Measurements from ENCODE around the gene TBX19.
A peak's percentile ranks its signal among the peaks of the same experiment; 100 is the strongest.

The TBX19 gene

DNA sequence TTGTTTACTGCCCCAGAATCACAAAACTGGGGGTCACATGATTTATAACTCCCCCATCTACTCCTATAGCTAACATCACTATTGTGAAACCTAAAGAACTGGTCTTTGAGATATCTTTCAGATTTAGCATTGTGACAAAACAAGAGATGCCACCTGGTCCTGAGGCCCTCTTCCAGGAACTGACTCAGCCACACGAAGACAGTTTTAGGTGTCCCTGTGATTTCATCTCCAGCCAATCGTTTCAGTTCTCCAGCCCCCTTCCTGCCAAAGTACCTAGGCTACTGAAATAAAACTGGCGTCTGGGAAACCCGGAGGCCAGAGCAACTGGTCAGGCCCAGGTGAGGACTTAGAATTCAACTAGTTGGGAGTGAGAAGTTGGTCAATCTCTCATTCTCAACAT, 36.6 kb downstream of the TBX19 start:
- ChIA-PET POLR2A (no interaction called here), CTCF (no interaction called here)
- Histone ChIP-seq H3K4me3 (ENCODE audit: control insufficient read depth in 1 of 7, extremely low read depth in 1 of 7, insufficient read depth in 4 of 7, low read depth in 2 of 7, low read length in 6 of 7) (no peak overlapping the region), H3K27me3 (replicated peaks in 2 of 5; ENCODE audit: control insufficient read depth in 4 of 5, insufficient read depth in 5 of 5, low read length in 4 of 5) (no peaks in the 10 kb centered on the region), H3K36me3 (ENCODE audit: control insufficient read depth in 4 of 4, insufficient read depth in 4 of 4, low read length in 3 of 4) (peaks cover 0 to 2% (median 0%) of the 10 kb centered on the region in 4 experiments), H3K9me3 (ENCODE audit: control extremely low read depth in 1 of 5, control insufficient read depth in 4 of 5, insufficient read depth in 2 of 5, low read depth in 1 of 5, low read length in 4 of 5) (no peaks in the 10 kb centered on the region), H3K27ac (ENCODE audit: insufficient read depth in 1 of 2, low read depth in 1 of 2, low read length in 2 of 2, poor library complexity in 1 of 2, severe bottlenecking in 2 of 2) (no peak overlapping the region), H3K4me1 (ENCODE audit: control extremely low read depth in 1 of 4, control insufficient read depth in 4 of 4, insufficient read depth in 4 of 4, low read length in 3 of 4) (no peaks in the 10 kb centered on the region)
- WGBS (ENCODE audit: insufficient coverage), result no CpG with 5 or more reads among the region's 4 CpGs
- no peak for DNase-seq

DNA sequence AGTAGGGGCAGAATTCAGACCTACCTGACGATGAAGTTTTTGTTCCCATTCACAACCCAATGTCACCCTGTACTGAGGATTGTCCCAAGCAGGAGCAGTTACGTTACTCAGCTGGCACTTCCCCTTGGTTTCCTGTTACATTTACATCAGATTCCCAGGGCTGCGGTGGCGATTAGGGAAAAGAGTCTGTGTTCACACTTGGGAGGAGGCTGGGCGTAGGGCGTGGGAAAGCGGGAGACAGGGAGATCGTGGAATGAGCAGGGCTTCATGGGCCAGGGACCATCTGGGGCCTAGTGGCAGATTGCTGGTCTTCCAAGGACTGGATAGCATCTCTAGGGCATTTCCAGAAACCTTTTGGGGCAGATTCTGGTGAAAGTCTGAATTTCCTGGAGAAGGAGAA, 39.0 kb downstream of the TBX19 start:
- Histone ChIP-seq H3K4me3 (ENCODE audit: control insufficient read depth in 1 of 7, extremely low read depth in 1 of 7, insufficient read depth in 4 of 7, low read depth in 2 of 7, low read length in 6 of 7) (no peak overlapping the region), H3K4me1 (ENCODE audit: control extremely low read depth in 1 of 4, control insufficient read depth in 4 of 4, insufficient read depth in 4 of 4, low read length in 3 of 4) (no peaks in the 10 kb centered on the region), H3K36me3 (ENCODE audit: control insufficient read depth in 4 of 4, insufficient read depth in 4 of 4, low read length in 3 of 4) (peaks cover 0 to 2% (median 0%) of the 10 kb centered on the region in 4 experiments), H3K9me3 (ENCODE audit: control extremely low read depth in 1 of 5, control insufficient read depth in 4 of 5, insufficient read depth in 2 of 5, low read depth in 1 of 5, low read length in 4 of 5) (peaks cover 0 to 1% (median 0%) of the 10 kb centered on the region in 5 experiments), H3K27me3 (replicated peaks in 2 of 5; ENCODE audit: control insufficient read depth in 4 of 5, insufficient read depth in 5 of 5, low read length in 4 of 5) (no peaks in the 10 kb centered on the region), H3K27ac (ENCODE audit: insufficient read depth in 1 of 2, low read depth in 1 of 2, low read length in 2 of 2, poor library complexity in 1 of 2, severe bottlenecking in 2 of 2) (no peak overlapping the region)
- CTCF ChIA-PET, result interaction anchor here (0.9 to 1.1 kb wide), 2 partner anchors 9 to 237 kb away, joined by 3 to 4 read pairs; no protein-coding TSS in a partner anchor
- no peak for DNase-seq
- WGBS (ENCODE audit: insufficient coverage), result 94% methylated on average over 8 of the region's 8 CpGs
- POLR2A ChIA-PET, result no interaction called here

DNA sequence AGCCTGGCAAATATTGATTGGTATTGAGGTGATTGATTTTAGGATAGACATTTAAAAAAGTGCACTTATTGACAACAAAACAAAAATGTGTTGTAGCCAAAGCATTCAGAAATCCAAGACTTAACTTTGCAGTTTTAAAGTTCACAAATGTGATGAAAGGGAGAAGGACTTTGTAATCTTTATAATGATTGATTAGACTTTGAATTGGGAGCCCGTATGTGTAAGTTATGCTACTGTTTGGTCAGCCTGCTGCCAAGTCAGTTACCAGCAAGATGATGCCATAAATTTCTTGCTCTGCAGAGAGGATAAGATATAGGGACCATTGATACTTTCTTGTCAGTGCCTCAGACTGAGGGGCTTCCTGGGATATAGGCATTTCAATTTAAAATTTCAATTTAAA, 39.5 kb downstream of the TBX19 start:
- WGBS (ENCODE audit: insufficient coverage), result 86% methylated on average over 1 of the region's 1 CpG
- ChIA-PET CTCF (interaction anchor here (0.6 to 1.1 kb wide), 3 partner anchors 8 to 289 kb away, joined by 3 to 5 read pairs (median 4); no protein-coding TSS in a partner anchor), POLR2A (no interaction called here)
- H3K9me3 ChIP-seq (ENCODE audit: control extremely low read depth in 1 of 5, control insufficient read depth in 4 of 5, insufficient read depth in 2 of 5, low read depth in 1 of 5, low read length in 4 of 5), result peaks cover 0 to 3% (median 0%) of the 10 kb centered on the region in 5 experiments
- H3K4me3 ChIP-seq (ENCODE audit: control insufficient read depth in 1 of 7, extremely low read depth in 1 of 7, insufficient read depth in 4 of 7, low read depth in 2 of 7, low read length in 6 of 7), result no peak overlapping the region
- no peak for DNase-seq
- H3K27ac ChIP-seq (ENCODE audit: insufficient read depth in 1 of 2, low read depth in 1 of 2, low read length in 2 of 2, poor library complexity in 1 of 2, severe bottlenecking in 2 of 2), result no peak overlapping the region
- peaks cover 0 to 2% (median 0%) of the 10 kb centered on the region in 4 experiments for H3K36me3 ChIP-seq (ENCODE audit: control insufficient read depth in 4 of 4, insufficient read depth in 4 of 4, low read length in 3 of 4)
- no peaks in the 10 kb centered on the region for H3K27me3 ChIP-seq (replicated peaks in 2 of 5; ENCODE audit: control insufficient read depth in 4 of 5, insufficient read depth in 5 of 5, low read length in 4 of 5)
- no peaks in the 10 kb centered on the region for H3K4me1 ChIP-seq (ENCODE audit: control extremely low read depth in 1 of 4, control insufficient read depth in 4 of 4, insufficient read depth in 4 of 4, low read length in 3 of 4)

DNA sequence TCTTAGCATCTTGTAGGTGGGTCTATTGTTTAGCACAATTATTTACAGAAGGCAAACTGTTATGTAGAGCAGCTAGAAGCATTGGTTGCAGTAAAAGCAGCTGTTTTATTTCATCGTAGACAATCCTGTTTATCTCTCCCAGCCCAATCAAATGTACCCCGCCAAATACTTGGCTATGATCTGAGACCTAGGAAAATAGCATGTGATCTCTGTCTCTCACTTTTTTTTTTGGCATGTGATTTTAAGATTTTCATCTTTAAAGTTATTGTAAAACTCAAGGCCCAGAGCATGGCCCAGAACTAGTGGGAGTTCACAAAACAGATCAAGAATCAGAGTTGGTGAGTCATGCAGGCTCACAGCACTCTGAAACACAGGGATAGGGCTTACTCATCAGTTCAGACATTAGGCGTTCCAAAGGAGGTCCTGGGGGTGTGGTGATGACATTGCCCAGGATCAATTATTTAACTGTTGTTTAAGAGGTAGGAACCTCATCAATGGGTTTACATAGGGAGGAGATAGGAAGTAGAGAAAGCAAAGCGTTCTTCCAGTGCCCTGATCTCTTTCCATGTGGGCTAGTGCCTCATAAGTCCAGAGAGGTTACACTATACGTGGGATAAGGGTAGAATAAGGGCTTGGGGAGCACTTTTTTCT, 40.2 kb downstream of the TBX19 start:
- DNase-seq, result no peak
- Histone ChIP-seq H3K4me3 (ENCODE audit: control insufficient read depth in 1 of 7, extremely low read depth in 1 of 7, insufficient read depth in 4 of 7, low read depth in 2 of 7, low read length in 6 of 7) (no peak overlapping the region), H3K27ac (ENCODE audit: insufficient read depth in 1 of 2, low read depth in 1 of 2, low read length in 2 of 2, poor library complexity in 1 of 2, severe bottlenecking in 2 of 2) (no peak overlapping the region), H3K9me3 (ENCODE audit: control extremely low read depth in 1 of 5, control insufficient read depth in 4 of 5, insufficient read depth in 2 of 5, low read depth in 1 of 5, low read length in 4 of 5) (peaks cover 0 to 3% (median 0%) of the 10 kb centered on the region in 5 experiments), H3K4me1 (ENCODE audit: control extremely low read depth in 1 of 4, control insufficient read depth in 4 of 4, insufficient read depth in 4 of 4, low read length in 3 of 4) (no peaks in the 10 kb centered on the region), H3K36me3 (ENCODE audit: control insufficient read depth in 4 of 4, insufficient read depth in 4 of 4, low read length in 3 of 4) (peaks cover 0 to 2% (median 0%) of the 10 kb centered on the region in 4 experiments), H3K27me3 (replicated peaks in 2 of 5; ENCODE audit: control insufficient read depth in 4 of 5, insufficient read depth in 5 of 5, low read length in 4 of 5) (no peaks in the 10 kb centered on the region)
- ChIA-PET CTCF (interaction anchor here (0.6 to 2.3 kb wide), 6 partner anchors 9 to 289 kb away, joined by 3 to 9 read pairs (median 3); no protein-coding TSS in a partner anchor), POLR2A (no interaction called here)
- 100% methylated on average over 2 of the region's 5 CpGs for WGBS (ENCODE audit: insufficient coverage)

DNA sequence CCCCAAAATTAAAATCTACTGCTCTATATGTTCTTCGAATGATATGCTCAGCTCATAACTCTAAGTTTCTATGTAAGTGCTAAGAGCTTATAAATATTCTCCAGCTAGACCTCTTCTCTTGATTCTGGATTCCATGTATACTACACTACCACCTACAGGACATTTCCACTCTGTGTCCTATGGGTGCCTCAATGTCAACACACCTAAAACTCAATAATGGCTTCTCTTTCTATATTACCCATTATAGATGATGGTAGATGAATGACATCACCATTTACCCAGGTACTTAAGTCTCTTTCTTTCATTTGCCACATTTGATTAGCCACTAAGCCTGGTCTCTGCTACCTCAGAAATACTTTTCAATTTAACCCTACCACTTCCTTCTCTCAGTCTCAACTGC, 41.3 kb downstream of the TBX19 start:
- no CpG with 5 or more reads among the region's 1 CpG for WGBS (ENCODE audit: insufficient coverage)
- DNase-seq, result peak; percentile 34 to 60 (median 58)
- no peak overlapping the region for H3K27ac ChIP-seq (ENCODE audit: insufficient read depth in 1 of 2, low read depth in 1 of 2, low read length in 2 of 2, poor library complexity in 1 of 2, severe bottlenecking in 2 of 2)
- H3K9me3 ChIP-seq (ENCODE audit: control extremely low read depth in 1 of 5, control insufficient read depth in 4 of 5, insufficient read depth in 2 of 5, low read depth in 1 of 5, low read length in 4 of 5), result peaks cover 0 to 3% (median 0%) of the 10 kb centered on the region in 5 experiments
- ChIA-PET CTCF (interaction anchor here (0.6 to 2.3 kb wide), 6 partner anchors 9 to 240 kb away, joined by 3 to 9 read pairs (median 3); no protein-coding TSS in a partner anchor), POLR2A (no interaction called here)
- no peaks in the 10 kb centered on the region for H3K4me1 ChIP-seq (ENCODE audit: control extremely low read depth in 1 of 4, control insufficient read depth in 4 of 4, insufficient read depth in 4 of 4, low read length in 3 of 4)
- no peaks in the 10 kb centered on the region for H3K27me3 ChIP-seq (replicated peaks in 2 of 5; ENCODE audit: control insufficient read depth in 4 of 5, insufficient read depth in 5 of 5, low read length in 4 of 5)
- no peaks in the 10 kb centered on the region for H3K36me3 ChIP-seq (ENCODE audit: control insufficient read depth in 4 of 4, insufficient read depth in 4 of 4, low read length in 3 of 4)
- no peak overlapping the region for H3K4me3 ChIP-seq (ENCODE audit: control insufficient read depth in 1 of 7, extremely low read depth in 1 of 7, insufficient read depth in 4 of 7, low read depth in 2 of 7, low read length in 6 of 7)

DNA sequence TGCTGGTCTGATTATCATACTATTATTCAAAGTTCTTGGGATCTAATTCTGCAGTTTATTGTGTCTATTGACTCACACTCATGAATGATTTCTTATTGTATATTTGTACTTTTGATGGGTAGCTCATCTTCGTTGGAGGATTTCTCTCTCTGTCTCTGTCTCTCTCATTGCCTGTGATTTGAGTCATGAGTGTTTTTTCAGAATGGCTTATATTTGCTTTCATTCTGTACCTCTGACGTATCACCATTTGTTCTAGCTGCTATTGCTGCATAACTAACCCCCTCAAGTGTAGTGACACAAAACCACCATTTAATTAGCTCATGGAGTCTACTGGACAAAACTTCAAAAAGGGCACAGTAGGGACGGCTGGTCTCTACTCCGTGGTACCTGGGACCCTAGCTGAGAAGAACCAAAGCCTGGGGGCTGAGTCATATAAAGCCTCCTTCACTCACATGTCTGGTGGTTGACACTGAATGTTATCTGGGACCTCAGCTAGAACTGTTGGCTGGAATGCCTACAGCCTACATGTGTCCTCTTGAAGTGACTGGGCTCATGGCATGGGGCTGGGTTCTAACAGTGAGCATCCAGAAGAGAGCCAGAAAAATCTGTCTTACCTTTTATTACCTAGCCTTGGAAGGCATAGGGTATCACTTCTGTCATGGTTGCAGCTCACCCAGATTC, 44.2 kb downstream of the TBX19 start:
- no peak for DNase-seq
- H3K27me3 ChIP-seq (replicated peaks in 2 of 5; ENCODE audit: control insufficient read depth in 4 of 5, insufficient read depth in 5 of 5, low read length in 4 of 5), result no peaks in the 10 kb centered on the region
- no peak overlapping the region for H3K27ac ChIP-seq (ENCODE audit: insufficient read depth in 1 of 2, low read depth in 1 of 2, low read length in 2 of 2, poor library complexity in 1 of 2, severe bottlenecking in 2 of 2)
- H3K36me3 ChIP-seq (ENCODE audit: control insufficient read depth in 4 of 4, insufficient read depth in 4 of 4, low read length in 3 of 4), result no peaks in the 10 kb centered on the region
- WGBS (ENCODE audit: insufficient coverage), result 100% methylated on average over 2 of the region's 4 CpGs
- H3K9me3 ChIP-seq (ENCODE audit: control extremely low read depth in 1 of 5, control insufficient read depth in 4 of 5, insufficient read depth in 2 of 5, low read depth in 1 of 5, low read length in 4 of 5), result peaks cover 0 to 3% (median 0%) of the 10 kb centered on the region in 5 experiments
- CTCF ChIA-PET, result no interaction called here
- POLR2A ChIA-PET, result no interaction called here
- no peak overlapping the region for H3K4me3 ChIP-seq (ENCODE audit: control insufficient read depth in 1 of 7, extremely low read depth in 1 of 7, insufficient read depth in 4 of 7, low read depth in 2 of 7, low read length in 6 of 7)
- no peaks in the 10 kb centered on the region for H3K4me1 ChIP-seq (ENCODE audit: control extremely low read depth in 1 of 4, control insufficient read depth in 4 of 4, insufficient read depth in 4 of 4, low read length in 3 of 4)

DNA sequence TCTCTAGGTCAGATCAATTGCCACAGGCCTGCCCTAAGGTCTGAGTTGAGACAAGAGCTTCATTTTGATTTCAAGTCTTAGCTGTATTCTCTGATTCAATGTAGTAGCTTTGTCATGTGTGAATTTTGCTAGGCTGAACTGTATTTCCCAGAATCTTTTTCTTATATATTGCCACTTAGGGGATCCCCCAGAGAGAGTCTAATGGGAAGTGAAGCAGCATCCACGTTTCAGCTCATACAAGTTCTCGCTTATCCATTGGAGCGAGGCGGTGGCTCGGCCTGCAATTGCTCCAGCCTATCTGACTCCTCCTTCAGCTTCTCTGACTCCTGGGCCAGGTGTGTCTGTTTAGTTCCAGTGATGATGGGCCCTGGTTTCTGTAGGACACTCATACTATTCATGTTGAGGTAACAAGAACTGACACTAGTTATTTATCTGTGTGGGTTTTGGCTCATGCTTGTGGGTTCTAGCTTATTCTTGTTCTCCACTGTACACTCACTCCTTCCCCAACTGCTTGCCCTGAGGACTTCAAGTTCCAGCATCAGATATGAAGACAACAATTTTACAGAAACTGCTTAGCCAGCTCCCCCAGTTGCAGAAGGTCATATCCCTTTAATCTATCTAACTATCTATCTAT, 48.2 kb downstream of the TBX19 start:
- peaks cover 0 to 3% (median 0%) of the 10 kb centered on the region in 5 experiments for H3K9me3 ChIP-seq (ENCODE audit: control extremely low read depth in 1 of 5, control insufficient read depth in 4 of 5, insufficient read depth in 2 of 5, low read depth in 1 of 5, low read length in 4 of 5)
- H3K27ac ChIP-seq (ENCODE audit: insufficient read depth in 1 of 2, low read depth in 1 of 2, low read length in 2 of 2, poor library complexity in 1 of 2, severe bottlenecking in 2 of 2), result no peak overlapping the region
- ChIA-PET POLR2A (no interaction called here), CTCF (interaction anchor here (0.7 to 1.2 kb wide), 3 partner anchors 9 to 77 kb away, joined by 3 to 7 read pairs (median 4); no protein-coding TSS in a partner anchor)
- H3K27me3 ChIP-seq (replicated peaks in 2 of 5; ENCODE audit: control insufficient read depth in 4 of 5, insufficient read depth in 5 of 5, low read length in 4 of 5), result no peaks in the 10 kb centered on the region
- no peaks in the 10 kb centered on the region for H3K36me3 ChIP-seq (ENCODE audit: control insufficient read depth in 4 of 4, insufficient read depth in 4 of 4, low read length in 3 of 4)
- DNase-seq, result no peak
- H3K4me1 ChIP-seq (ENCODE audit: control extremely low read depth in 1 of 4, control insufficient read depth in 4 of 4, insufficient read depth in 4 of 4, low read length in 3 of 4), result no peaks in the 10 kb centered on the region
- WGBS (ENCODE audit: insufficient coverage), result 92% methylated on average over 4 of the region's 5 CpGs
- H3K4me3 ChIP-seq (ENCODE audit: control insufficient read depth in 1 of 7, extremely low read depth in 1 of 7, insufficient read depth in 4 of 7, low read depth in 2 of 7, low read length in 6 of 7), result no peak overlapping the region
